Ovary (tissue), 9 donors: ENCODE data around the gene CCDC188. TPM values are rescaled to one million over a fixed set of nuclear protein-coding genes. Genes with fewer than 3 reads are reported as not detected.

ENCODE experiments used
- DNase-seq, 5 donors: peaks; one replicate each; pipeline ENCODE4 v3.0.0-alpha.2; 2019 to 2020
- H3K27ac ChIP-seq, 2 donors: fragments of 200-600 bp; one replicate each; pipeline versions ENCODE4 v1.5.1 to v1.8.0; 2019 to 2022
- H3K27me3 ChIP-seq: fragments of 200-600 bp; one replicate; pipeline ENCODE4 v1.8.0; 2022
- H3K36me3 ChIP-seq: fragments of 200-600 bp; sonication (generic); one replicate; pipeline ENCODE4 v1.5.1; 2019
- H3K4me1 ChIP-seq: one replicate; pipeline ENCODE4 v1.8.1; 2013; ENCODE audit warnings: mild to moderate bottlenecking, moderate library complexity; ENCODE audit not compliant: insufficient read depth
- H3K4me3 ChIP-seq: fragments of 200-600 bp; sonication (generic); one replicate; pipeline ENCODE4 v1.5.1; 2017
- H3K9me3 ChIP-seq, 2 donors: fragments of 200-600 bp in 1 of 2; sonication (generic) in 1 of 2; one replicate each; pipeline versions ENCODE4 v1.5.1 to v1.8.1; 2013 to 2019; ENCODE audit warnings: mild to moderate bottlenecking in 1 of 2, moderate library complexity in 1 of 2
- CTCF ChIP-seq, 3 donors: fragments of 450-650 bp in 2 of 3; fragments of 200-600 bp in 1 of 3; IDR thresholded peaks; one replicate each; pipeline versions ENCODE4 v1.5.1 to v1.8.0; 2016 to 2022; ENCODE audit warnings: antibody characterized with exemption in 3 of 3, mild to moderate bottlenecking in 1 of 3
- EP300 ChIP-seq: sonication (generic); formaldehyde crosslinking; IDR thresholded peaks from one replicate; pipeline ENCODE4 v1.6.1; 2017; ENCODE audit warnings: antibody characterized with exemption
- POLR2A ChIP-seq: fragments of 450-650 bp; IDR thresholded peaks from one replicate; pipeline ENCODE4 v1.6.1; 2017; ENCODE audit warnings: antibody characterized with exemption, mild to moderate bottlenecking, moderate library complexity
- WGBS, 3 donors: extraction: QIAGEN DNeasy Blood & Tissue Kit in 1 of 3; methylation state at CpG; one replicate each; pipeline versions ENCODE4 v1.1.5 to v1.1.7; 2013 to 2017; 5-methylcytosine and 5-hydroxymethylcytosine counted together
- intact Hi-C, 4 donors: fragments of 100-400 bp; cut with DNase I; formaldehyde crosslinking; loops; one replicate each; pipeline versions ENCODE4 v1.11.0 to v1.15.1; 2022 to 2023
- polyA plus RNA-seq, 2 donors: library from polyadenylated mRNA; stranded (reverse); fragments of 200-250 nt in 1 of 2; fragments of 350-450 nt in 1 of 2; fragmentation: Illumina TruSeq in 1 of 2; extraction: RNeasy Lipid Tissue Mini Kit (QIAGEN cat#74804) in 1 of 2; gene quantifications; one replicate each; pipeline ENCODE4 v1.2.3, GENCODE V29; 2013 to 2014
- total RNA-seq, 7 donors: library from RNA; depleted of rRNA in 2 of 7; stranded (reverse); fragments of >200 nt in 2 of 7; fragmentation: NEBNext Ultra II Directional in 3 of 7; extraction: Animal tissue kit (Norgen Biotek cat#: 25700) in 3 of 7; gene quantifications; one replicate each; pipeline versions ENCODE4 v1.1.0 to v1.2.4, GENCODE V29; 2016 to 2023
- donor health status: DM: no; HTN: no; CAD: no; lungs with moderate emphysema.
- donor health status: DM: no; HTN: no; CAD: no.
- donor health status: Bipolar disorder and iron deficiency.
- donor health status: DM: yes; HTN: yes; CAD: no.
- donor health status: DM: no; HTN: no; CAD: no.
- donor health status: DM: yes; HTN: yes; CAD: no.

CCDC188 gene
- total and polyA plus RNA-seq, 9 donors, result 0.27 to 1.1 (median 0.42) TPM; not detected in 1

DNA sequence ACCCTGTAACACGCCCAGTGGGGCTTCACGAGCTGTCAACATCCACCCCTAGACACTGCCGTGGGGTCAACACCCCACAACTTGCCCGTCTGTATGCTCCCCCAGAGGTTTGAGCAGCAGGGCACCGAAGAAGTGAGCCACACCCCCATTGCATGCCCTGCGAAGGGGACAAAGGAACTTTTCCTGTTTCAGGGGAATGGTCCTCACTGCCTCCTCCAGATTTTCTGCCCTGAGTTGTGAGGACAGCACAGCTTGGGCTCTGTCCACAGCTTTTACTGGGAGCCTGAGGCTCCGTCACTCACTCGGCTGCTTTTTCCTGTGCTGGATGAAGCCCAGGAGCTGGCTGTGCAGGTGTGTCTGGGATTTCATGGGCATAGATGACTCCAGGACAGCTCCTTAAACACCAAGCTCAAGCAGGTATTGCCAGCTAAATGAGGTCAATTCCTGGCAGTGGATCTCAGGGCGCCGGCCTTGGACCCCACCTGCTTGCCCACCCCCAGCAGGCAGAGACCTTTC lies 40.2 kb upstream of the CCDC188 start:
- Histone ChIP-seq H3K4me1 (no peaks in the 10 kb centered on the region), H3K27me3 (no peaks in the 10 kb centered on the region), H3K9me3 (no peaks in the 10 kb centered on the region), H3K36me3 (no peaks in the 10 kb centered on the region), H3K27ac (no peak overlapping the region), H3K4me3 (no peak overlapping the region)
- TF ChIP-seq POLR2A, result no peak
- no peak for TF ChIP-seq EP300
- no peak for DNase-seq
- 72 to 91% (median 82%) methylated on average over 10 of the region's 10 CpGs for WGBS, 3 donors
- intact Hi-C loops, result loop anchor here in 1 of 4 donors (10.0 kb wide), 1 partner anchor 56 kb away; the partner anchor contains the start of gene ZDHHC8

DNA sequence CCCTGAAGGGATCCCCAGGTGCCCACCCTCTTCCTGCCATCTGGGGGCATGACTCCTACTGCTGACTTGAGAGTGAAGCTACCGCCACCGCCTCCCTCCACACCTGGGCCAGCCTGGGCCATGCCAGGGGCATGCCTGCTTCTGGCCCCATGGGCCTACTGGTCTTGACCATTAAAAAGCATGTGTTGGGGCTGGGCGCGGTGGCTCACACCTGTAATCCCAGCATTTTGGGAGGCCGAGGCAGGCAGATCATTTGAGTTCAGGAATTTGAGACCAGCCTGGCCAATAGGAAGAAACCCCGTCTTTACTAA lies 37.7 kb upstream of the CCDC188 start:
- no peak overlapping the region for H3K27ac ChIP-seq
- 96 to 98% (median 96%) methylated on average over 6 of the region's 6 CpGs for WGBS, 3 donors
- no peaks in the 10 kb centered on the region for H3K9me3 ChIP-seq

GRCh38 chr22:20187777-20188566 lies 37.1 kb upstream of the CCDC188 start:
- Histone ChIP-seq H3K9me3 (no peaks in the 10 kb centered on the region), H3K36me3 (no peaks in the 10 kb centered on the region), H3K27me3 (no peaks in the 10 kb centered on the region), H3K4me3 (no peak overlapping the region), H3K4me1 (no peaks in the 10 kb centered on the region), H3K27ac (no peak overlapping the region)
- 83 to 92% (median 89%) methylated on average over 12 of the region's 12 CpGs for WGBS, 3 donors
- TF ChIP-seq CTCF (IDR thresholded peaks at IDR 0.05), result no peak
- intact Hi-C loops, result no loop called here
- DNase-seq, result no peak

More for the DNA sequence above, 37.7 kb upstream of the CCDC188 start:
- intact Hi-C loops, result no loop called here
- H3K27me3 ChIP-seq, result no peaks in the 10 kb centered on the region
- no peaks in the 10 kb centered on the region for H3K4me1 ChIP-seq
- H3K36me3 ChIP-seq, result no peaks in the 10 kb centered on the region
- H3K4me3 ChIP-seq, result no peak overlapping the region
- no peak for DNase-seq
- TF ChIP-seq EP300 (no peak), CTCF (IDR thresholded peaks at IDR 0.05) (no peak), POLR2A (no peak)

DNA sequence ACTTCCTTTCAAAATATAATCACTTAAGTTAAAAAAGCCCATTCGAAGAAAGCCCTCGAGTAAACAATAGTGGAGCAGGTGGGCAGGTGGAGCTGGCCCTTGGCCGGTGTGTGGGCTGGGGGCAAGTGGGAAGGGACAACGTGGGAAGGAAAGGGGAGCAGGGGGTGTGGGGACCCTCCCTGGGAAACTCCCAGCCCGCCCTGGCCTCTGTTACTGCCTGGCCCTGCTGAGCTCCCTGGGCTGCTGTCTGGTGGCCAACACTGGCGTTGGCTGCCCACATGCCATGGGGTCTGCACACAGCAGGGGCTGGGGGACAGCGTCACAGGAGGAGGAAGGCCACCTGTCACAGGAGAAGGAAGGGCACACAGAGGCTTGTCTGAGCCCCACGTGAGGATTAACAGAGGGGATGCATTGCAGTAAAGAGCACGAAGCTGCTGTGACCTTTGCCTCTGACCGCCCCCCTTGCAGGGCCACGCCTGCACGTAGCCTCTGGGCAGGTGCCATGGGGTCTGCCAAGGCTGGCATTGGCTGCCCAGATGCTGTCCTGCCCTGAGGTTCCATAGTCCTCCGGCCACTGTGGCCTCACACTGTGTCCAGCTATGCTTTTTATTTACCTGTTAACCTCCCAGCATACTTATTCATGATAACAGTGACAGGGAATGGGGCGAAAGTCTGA lies 36.2 kb upstream of the CCDC188 start:
- H3K36me3 ChIP-seq, result no peaks in the 10 kb centered on the region
- intact Hi-C loops, result no loop called here
- 59 to 69% (median 61%) methylated on average over 14 of the region's 14 CpGs for WGBS, 3 donors

More for the DNA sequence above, 36.2 kb upstream of the CCDC188 start:
- TF ChIP-seq CTCF (IDR thresholded peaks at IDR 0.05), result no peak
- TF ChIP-seq POLR2A, result no peak
- TF ChIP-seq EP300, result no peak
- H3K27ac ChIP-seq, result no peak overlapping the region
- DNase-seq, result no peak
- H3K4me1 ChIP-seq, result no peaks in the 10 kb centered on the region
- no peaks in the 10 kb centered on the region for H3K9me3 ChIP-seq
- no peaks in the 10 kb centered on the region for H3K27me3 ChIP-seq
- H3K4me3 ChIP-seq, result no peak overlapping the region
